DLD1 (cell line): ENCODE data around the gene ECHS1.
"Not testable (repeated sequence)": the region's sequence is repeated elsewhere in the genome, so short reads cannot be mapped to it uniquely, and the experiment has no call there.

Source experiments
- in situ Hi-C: cut with HindIII; loops from 2 replicates; pipeline ENCODE4 v1.10.0; 2017; ENCODE audit warnings: low sequenced_read_pairs

ECHS1 gene

DNA sequence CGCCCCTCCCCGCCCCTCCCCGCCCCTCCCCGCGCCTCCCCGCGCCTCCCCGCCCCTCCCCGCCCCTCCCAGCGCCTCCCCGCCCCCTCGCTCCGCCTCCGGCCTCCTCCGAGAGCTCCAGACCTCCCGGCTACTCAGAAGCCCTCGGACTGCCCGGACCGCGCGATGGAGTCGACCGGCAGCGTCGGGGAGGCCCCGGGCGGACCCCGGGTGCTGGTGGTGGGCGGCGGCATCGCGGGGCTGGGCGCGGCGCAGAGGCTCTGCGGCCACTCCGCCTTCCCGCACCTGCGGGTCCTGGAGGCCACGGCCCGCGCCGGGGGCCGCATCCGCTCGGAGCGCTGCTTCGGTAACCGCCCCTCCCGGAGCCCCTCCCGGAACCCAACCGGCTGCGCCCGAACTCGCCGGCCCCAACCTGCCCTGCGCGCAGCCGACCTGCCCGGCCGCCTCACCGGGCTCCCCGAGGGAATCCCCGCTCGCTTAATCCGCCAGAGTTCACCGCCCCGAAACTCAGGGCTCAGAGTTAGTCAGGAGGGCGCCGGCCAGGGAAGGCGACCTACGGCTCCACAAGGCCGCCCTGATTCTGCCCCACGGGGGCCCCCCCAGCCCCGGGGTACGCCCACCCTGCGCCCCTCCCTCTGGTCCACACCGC is 6.1 kb upstream of the ECHS1 start, which contains the start of gene PAOX:
Gene PAOX (plus strand): TSS at position 111 of the 649 bp plus-strand sequence. CDS start 55 bp downstream, at position 166.
- in situ Hi-C loops, result no loop called here

DNA sequence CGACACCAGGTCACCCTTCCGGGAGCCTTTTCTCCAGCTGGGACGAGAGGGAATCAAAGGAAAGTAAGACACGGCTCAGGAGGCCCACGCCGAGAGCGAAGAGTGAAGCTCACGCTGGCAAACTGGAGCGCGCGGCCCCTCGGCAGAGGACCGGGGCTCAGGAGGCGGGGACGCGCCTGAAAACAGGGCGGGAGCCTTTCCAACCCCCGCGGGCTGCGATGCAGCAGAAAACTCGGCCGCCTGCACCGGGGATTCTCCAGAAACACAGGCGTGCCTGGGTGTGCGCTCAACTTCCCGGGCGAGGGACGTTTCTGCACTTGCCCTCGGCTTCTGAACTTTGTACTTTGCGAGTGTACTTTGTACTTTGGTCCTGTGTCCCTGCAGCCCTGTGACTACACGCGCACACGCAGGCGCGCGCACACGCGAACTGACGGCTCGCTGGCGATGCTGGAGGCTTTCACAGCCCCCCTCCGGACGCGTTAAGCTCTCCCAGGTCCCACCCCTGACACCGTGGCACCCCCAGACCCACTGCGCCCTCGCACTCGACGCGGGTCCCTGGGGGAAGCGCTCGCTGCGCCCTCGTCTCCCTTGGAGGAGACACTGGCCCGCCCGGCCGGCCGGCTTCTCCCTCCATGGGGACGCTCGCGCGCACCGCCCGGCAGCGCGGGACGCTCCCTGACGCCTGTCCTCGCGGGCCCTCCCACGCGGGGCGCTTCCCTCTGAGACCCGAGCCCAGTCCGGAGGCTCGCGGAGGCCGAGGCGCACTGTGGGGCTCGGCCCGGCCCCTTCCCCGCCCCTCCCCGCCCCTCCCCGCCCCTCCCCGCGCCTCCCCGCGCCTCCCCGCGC is 5.3 kb upstream of the ECHS1 start:
- in situ Hi-C loops, result no loop called here

DNA sequence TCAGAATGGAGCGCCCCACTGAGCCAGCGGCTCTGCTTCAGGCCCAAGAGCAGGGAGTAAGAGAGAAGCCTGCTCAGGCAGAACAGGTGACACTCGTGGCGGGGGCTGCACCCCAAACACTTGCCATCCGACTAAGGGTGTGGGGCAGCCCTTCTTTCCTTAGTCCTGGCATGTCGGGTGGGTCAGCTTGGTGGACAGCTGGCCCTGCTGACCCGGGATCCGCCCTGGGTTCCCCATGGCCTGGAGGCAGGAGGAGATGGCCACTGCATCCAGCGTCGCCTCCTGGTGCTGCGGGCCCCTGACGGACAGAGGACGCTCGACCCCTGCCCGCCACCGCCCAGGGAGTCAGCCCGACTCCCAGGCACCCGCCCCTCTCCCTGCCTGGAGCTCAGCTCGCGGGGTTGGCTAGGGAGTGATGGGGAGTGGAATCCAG is 4.7 kb upstream of the ECHS1 start:
- in situ Hi-C loops, result no loop called here

DNA sequence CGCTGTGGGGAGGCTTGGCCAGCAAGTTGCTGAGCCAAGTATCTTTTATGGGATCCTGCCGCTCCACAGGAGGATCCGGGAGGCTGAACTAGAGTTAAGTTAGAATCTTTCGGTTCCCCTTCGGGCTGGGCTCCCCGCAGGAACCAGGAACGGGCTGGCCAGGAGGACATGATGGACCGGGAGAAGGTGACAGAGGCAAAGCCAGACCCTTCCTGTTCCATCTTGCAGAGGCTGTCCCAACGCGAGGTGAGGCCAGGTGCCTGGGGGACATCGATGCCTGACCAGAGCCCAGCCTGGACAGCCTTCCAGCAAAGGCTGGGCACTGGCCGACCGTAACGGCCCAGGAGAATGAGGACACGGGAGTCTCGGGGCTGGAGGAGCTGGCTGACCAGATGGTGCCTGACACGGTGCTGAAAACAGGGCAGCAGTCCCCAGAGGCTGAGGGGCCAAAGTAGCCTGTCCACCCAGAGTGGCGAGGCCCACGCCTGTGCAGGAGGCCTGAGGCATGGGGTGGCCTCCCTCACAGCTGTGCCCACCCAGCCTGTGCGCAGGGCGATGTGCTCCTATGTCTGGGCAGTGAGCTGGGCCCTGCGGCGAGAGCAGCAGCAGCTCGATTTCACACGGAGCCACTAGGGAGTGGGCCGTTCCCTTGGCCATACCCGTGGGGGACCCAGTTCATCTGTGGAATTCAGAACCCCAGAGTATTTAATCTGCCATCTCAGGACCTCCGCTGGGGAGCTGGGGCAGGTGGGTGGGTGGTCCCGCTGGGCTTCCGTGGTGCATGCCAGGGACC is 4.1 kb upstream of the ECHS1 start:
- in situ Hi-C loops, result no loop called here

DNA sequence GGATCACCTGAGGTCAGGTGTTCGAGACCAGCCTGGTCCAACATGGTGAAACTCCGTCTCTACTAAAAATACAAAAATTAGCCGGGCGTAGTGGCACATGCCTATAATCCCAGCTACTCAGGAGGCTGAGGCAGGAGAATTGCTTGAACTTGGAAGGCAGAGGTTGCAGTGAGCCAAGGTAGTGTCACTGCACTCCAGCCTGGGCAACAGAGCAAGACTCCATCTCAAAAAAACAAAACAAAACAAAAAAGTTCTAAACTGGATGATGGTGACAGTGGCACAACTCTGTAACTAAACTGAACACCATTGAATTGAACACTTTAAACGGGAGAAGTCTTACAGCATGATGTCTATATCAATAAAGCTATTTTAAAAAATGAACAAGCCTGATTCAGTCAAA is 3.0 kb upstream of the ECHS1 start:
- in situ Hi-C loops, result not testable (repeated sequence)

DNA sequence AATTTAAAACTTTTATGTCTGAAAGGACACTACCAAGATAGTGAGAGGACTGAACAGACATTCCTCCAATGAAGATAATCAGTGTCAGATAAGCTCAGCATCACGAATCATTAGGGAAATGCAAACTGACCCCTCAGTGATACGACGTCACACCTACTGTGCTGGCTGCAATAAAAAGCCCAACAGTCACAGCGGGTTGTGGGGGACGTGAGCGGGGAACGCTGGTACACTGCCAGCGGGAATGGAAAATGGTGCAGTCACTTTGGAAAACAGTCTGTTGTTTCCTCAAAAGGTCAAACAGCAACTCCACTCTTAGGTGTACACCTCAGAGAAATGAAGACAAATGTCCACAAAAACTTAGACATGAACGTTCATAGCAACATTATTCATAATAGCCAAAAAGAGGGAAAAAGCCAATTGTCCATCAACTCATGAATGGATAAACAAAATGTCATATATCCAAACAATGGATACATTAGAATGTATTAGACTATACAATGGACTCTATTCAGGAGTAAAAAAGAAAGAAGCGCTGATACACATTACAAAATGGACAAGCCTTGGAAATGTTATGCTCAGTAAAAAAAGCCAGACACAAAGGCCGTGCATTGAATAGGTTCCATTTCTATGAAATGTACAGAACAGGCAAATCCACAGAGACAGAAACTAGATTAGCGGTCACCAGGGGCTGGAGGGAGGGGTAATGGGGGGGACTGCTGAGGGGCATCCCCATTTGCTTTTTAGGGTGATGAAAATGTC is 2.4 kb upstream of the ECHS1 start:
- in situ Hi-C loops, result no loop called here

DNA sequence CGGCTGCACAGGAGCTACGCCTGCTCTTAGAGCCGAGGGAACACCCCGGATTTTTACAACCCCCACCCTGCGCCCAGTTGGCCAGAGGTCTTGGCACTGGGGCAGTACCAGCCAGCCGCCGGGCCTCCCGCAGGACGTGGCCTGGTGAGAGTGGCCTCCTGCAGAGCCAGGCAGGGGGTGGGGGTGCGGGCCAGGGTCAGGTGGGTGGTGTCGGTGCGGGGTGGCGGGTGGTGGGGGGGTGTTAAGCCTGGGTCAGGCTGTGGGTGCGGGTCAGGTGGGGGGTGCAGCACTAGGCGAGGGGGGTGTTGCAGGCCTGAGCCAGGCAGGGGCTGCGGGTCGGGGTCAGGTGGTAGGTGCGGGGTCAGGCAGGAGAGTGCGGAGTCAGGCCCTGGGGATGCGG is 647 bp downstream of the ECHS1 start:
- in situ Hi-C loops, result no loop called here

DNA sequence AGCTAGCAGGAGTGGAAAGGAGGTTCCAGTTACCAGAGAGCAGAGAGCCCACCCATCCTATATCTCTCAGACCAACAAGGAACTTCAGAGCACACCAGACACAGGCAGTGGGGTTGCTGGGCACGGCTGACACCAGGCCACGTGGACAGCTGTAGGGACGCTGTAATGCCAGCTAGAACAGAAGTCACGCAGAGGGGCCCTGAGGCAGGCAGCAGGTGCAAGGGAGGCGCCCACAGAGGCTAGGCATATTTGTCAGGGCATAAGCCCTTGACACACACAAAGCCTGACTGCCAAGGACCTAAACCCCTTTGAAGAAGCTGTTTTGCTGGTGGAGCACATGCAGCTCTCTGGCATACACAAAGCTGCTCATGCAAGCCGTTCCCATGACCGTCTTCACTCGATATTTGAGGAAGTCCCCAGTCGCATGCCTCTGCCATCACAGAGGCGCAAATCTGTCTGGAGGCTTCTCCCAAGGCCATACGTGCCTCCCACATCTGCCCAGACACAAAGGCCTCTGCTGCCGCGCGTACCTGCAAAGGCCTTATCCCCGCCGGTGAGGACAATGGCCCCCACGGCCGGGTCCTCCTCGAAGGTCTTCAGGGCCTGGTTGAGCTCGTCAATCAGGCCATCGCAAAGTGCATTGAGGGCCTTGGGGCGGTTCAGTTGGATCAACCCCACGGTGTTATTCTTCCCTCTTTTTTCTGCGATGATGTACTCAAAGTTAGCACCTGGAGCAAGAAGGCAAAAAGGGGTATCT is 2.9 kb downstream of the ECHS1 start:
- in situ Hi-C loops, result no loop called here

DNA sequence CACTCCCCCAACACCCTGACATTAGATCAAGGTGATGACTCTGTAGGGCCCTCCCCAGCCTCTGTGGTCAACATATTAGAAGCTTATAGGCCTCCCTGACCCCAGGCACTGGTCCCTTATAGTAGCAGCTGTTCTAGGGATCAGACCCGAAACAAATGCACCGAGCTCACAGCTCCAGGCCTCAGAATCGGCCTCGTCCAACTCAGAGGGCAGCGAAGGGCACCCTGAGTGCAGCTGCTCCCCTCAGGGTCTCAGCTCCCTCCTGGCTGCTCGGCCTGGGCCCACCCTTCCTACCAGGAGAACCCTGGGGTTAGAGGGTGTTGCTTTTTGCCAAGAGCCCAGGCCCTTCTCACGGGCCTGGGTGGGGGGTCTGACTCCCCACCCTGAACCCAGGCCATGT is 5.0 kb downstream of the ECHS1 start:
- in situ Hi-C loops, result no loop called here

DNA sequence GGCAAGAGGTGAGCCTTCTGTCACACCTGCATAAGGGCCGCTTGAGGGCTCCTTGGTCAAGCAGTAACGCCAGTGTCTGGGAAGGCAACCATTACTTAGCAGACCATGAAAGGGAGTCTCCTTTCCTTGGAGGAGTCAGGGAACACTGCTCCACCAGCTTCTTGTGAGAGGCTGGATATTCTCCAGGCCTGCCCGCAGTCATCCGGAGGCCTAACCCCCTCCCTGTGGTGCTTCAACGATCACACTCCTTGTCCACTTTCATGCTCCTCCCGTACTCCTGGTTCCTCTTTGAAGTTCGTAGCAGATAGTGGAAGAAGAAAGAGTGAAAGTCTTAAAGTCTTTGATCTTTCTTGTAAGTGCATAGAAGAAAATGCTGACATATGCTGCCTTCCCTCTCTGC is 5.7 kb downstream of the ECHS1 start:
- in situ Hi-C loops, result not testable (repeated sequence)

DNA sequence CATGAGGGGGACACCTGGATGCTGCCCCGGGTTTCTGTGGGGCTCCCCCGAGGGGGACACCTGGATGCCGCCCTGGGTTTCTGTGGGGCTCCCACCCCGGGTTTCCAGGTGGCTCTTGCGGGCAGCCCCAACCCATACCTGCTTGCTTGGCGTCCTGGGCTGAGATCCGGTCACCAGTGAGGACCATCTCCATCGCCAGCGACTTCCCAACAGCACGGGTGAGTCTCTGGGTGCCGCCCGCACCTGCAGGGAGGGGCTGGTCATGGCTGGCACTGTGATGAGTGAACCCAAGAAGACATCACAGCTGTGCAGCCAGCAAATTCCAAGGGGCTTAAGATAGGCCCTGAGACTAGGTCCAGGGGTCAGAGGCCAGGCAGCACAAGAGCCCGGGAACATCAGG is 6.4 kb downstream of the ECHS1 start:
- in situ Hi-C loops, result no loop called here

DNA sequence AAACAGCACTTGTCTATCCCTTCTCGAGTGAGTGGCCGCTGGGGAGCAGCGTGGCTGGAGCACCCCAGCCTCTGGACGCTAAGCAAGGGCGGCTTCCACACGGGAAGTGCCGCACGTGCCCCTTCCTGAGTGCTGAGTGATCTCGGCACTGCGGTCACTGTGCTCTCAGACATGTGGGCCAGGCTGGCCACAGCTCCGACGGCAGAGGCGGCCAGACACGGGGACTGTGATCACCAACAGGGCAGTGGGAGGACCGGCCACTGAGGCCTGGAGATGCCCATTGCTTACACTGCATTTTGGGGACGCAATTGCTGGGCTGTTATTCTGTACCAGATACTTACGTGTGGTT is 7.0 kb downstream of the ECHS1 start:
- in situ Hi-C loops, result no loop called here

DNA sequence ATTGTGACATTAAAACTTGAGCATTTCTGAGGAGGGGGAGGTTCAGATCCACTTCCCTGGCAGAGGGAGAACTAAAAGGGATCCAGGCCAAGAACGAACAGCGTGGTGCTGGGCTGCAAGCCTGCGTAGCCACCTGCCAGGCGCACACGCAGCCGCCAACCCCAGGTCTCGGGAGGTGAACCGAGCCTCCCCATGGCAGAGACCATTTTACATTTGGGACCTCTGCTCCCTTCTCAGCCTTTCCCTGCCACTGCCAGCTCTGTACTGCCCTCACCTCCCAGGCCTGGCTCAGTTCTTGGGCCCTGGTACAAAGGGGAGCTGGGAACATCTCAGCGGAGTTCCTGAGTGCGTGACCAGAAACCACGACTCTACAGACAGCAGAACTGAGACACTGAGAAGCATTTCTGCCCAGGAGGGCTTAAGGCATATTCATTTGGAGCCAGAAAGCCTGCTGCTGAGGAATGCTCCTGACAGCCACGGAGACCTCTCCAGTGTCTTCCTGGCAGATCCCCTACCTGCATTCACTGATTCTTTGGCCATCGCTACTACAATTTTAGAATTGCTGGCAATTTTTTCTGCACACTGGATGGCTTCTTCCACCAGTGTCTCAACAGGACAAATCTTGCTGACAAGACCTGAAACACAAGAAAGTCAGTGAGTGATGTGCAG is 7.6 kb downstream of the ECHS1 start:
- in situ Hi-C loops, result no loop called here

DNA sequence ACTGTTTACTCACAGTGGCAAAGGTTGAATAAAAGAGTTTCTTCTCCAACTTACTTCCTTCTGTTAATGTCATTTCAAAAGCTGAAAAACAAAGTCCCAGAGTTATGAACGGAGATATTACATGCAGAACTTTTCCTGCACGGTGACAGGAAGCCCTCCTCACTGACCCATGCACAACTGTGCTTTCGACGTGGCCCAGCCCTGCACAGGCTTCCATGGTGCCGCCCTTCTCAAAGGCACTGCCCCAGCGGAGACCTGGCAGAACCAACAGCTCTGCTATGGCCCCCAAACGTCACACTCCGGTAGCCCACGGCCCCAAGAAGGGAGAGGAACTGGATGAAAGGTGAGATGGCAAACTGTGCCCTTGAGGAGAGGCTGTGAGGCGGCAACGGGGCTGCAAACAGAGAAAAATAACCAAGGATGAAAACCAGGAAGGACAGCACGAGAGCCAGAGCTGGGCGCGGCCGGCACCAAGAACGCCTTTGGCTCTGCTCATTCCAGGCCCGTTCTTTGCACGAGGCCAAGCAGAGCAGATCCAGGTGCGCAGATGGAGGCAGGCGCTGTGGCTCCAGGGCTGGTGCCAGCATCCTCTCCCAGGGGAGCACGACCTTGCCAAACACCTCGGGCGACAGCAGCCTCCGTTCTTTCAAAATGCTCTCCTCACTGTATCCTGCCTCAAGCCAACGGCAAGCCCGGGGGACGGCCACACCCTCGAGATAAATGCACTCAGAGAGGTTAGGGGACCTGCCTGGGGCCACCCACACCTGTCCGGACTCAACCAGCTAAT is 8.3 kb downstream of the ECHS1 start:
- in situ Hi-C loops, result no loop called here

DNA sequence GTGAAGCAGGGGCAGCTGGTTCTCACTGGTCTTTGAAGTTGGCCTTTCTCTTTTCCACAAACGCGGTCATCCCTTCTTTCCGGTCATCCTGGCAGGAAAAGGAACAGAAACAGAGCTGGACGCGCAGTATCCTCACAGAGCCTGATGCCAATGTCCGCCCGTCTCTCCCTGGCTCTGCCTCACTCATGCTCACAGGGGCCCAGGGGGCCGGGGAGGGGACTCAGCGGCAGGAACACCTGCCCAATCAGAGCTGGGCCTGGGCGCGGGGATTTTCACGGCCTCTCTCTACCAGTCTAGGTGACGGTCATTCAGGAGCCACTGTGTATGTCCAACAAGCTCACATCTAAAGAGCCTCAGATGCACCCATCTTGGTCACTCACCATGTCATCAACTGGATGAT is 10.3 kb downstream of the ECHS1 start:
- in situ Hi-C loops, result no loop called here

DNA sequence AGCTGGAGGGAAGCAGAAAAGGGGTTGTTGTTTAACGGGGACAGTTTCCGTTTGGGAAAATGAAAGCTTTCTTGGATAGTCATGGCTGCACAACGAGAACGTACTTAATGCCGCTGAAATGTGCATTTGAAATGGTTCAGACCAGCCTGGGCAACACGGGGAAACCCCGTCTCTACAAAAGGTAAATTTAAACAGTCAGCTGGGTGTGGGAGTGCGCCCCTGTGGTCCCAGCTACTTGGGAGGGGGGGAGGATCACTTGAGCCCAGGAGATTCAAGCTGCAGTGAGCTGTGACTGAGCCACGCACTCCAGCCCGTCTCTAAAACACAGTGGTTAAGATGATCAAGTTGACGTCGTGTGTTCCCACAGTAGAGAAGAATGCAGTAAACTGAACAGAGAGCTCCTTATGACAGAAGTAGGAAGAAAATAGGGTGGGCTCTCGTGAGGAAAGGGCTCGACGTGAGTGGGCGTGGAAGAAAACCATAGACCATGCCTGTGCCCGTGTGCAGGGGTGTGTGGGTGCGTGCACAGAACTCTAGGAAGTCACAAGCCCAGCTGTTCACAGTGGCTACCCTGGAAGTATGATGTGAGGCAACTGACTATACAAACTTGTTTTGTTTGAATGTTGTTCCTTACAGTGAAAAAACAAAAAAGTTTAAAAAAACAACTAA is 11.2 kb downstream of the ECHS1 start:
- in situ Hi-C loops, result no loop called here

DNA sequence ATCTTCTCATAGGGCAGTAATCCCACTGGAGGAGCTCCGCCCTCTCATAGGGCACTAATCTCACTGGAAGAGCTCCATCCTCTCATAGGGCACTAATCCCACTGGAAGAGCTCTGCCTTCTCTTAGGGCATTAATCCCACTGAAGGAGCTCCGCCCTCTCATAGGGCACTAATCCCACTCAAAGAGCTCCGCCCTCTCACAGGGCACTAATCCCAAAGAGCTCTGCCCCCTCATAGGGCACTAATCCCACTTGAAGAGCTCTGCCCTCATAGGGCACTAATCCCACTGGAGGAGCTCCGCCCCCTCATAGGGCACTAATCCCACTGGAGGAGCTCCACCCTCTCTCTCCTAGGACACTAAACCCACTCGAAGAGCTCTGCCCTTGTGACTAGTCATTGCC is 11.9 kb downstream of the ECHS1 start:
- in situ Hi-C loops, result no loop called here

DNA sequence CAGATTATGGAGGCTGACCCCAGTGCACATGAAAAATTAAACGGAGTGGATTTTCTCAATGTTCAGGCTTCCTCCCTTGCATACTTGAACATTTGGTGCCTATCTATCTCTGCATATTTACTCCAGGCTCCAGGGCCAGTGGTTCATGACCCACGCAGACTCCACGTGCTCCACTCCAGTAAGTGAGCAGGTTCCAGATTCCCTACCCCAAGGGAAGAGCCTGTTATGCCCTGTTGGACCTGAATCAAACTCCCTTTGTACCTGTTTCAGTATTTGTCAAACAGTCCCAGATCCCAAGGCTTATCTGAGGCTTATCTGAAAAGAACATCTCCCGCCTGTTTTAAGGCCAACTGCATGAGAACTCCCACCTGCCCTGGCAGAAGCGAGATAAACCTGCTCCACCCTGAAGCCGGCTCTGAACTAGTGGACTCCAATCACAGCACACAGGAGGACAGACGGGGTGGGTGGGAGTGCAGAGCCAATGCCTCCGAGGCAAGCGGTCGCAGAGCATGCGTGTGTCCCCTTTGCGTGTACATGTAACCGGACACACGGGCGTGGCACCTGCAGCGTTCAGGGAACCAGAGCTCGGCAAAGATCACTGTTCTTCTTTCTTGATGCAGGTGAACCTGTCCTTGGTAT is 13.1 kb downstream of the ECHS1 start:
- in situ Hi-C loops, result no loop called here
